Midbrain (tissue), 1 donor: ENCODE results near the gene ZAR1L.

Experiments
- DNase-seq: peaks from one replicate; lab custom pipeline; 2025; lab: John Stamatoyannopoulos, UW

Gene ZAR1L

GRCh38 chr13:32254916-32255723 is 60.0 kb downstream of the ZAR1L start:
- DNase-seq = no peak

DNA sequence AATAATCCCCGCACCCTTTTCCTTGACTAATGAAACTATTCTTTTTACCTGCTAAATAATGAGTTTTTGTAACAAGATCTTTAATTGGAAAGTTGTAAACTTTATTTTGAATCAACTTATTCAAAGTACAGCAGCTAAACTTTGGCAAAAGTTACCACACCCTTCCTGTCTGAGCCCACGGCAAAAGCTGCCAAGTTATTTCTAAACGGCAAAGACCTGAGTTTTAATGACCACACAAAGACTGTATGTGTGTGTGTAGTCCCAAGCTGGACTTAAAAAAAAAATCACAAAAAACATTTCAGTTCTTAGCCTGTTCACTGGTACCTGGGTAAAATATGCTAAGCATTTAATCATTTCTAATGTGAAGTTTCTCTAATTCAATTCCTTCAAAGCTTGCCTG is 60.7 kb downstream of the ZAR1L start:
- no peak for DNase-seq

DNA sequence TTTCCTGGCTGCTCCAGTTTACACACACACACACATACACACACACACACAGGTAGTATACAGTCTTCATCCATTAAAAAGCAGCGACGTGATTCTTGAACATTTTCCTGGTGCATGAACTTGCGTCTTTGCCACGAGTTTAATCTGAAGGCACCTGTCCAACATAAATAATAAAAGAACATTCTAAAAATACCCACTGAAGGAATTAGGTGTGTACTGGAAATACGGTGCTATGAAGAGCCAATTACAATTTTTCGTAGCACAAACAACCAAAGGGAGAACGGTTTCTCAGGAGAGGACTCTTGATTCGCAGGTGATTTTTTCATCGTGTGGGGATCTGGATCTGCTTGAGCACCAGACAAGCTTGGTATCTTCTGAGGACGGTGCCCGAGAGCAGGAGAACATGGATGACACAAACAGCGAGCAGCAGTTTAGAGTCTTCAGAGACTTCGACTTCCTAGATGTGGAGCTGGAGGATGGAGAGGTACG is 61.2 kb downstream of the ZAR1L start:
- DNase-seq = no peak
